Neuron (in vitro differentiated cells): ENCODE data around the gene SYNE2.
"Not testable (repeated sequence)": the region's sequence is repeated elsewhere in the genome, so short reads cannot be mapped to it uniquely, and the experiment has no call there.

ENCODE experiments used
- H2AFZ ChIP-seq: one replicate; pipeline ENCODE4 v1.6.1; 2013; ENCODE audit warnings: low read depth, mild to moderate bottlenecking, inconsistent platforms, low read length, moderate library complexity
- H3K27me3 ChIP-seq: one replicate; pipeline ENCODE4 v1.6.1; 2013; ENCODE audit warnings: low read length; ENCODE audit not compliant: insufficient read depth
- H3K36me3 ChIP-seq: one replicate; pipeline ENCODE4 v1.6.1; 2013; ENCODE audit warnings: low read length; ENCODE audit not compliant: insufficient read depth
- H3K4me1 ChIP-seq: one replicate; pipeline ENCODE4 v1.6.1; 2013; ENCODE audit warnings: low read length; ENCODE audit not compliant: insufficient read depth
- H3K4me3 ChIP-seq: 2 replicates; pipeline ENCODE4 v1.5.1; 2013; ENCODE audit warnings: mild to moderate bottlenecking, low read length, moderate library complexity
- H3K9me3 ChIP-seq: one replicate; pipeline ENCODE4 v1.6.1; 2013; ENCODE audit warnings: low read length

SYNE2 gene

GRCh38 chr14:63860146-63860545, 7.3 kb downstream of the SYNE2 start:
- peaks cover 6% of the 10 kb centered on the region for H3K4me1 ChIP-seq
- no peaks in the 10 kb centered on the region for H3K27me3 ChIP-seq
- no peak overlapping the region for H3K4me3 ChIP-seq
- no peaks in the 10 kb centered on the region for H3K9me3 ChIP-seq
- H3K36me3 ChIP-seq = peaks cover 2% of the 10 kb centered on the region
- H2AFZ ChIP-seq = no peak overlapping the region

- Histone ChIP-seq H3K9me3 (no peaks in the 10 kb centered on the region), H3K4me1 (no peaks in the 10 kb centered on the region), H2AFZ (no peak overlapping the region), H3K4me3 (no peak overlapping the region), H3K27me3 (no peaks in the 10 kb centered on the region), H3K36me3 (peaks cover 2% of the 10 kb centered on the region)
These were observed 9.4 kb downstream of the SYNE2 start for GRCh38 chr14:63862163-63862562.

- Histone ChIP-seq H3K36me3 (peaks cover 2% of the 10 kb centered on the region), H3K9me3 (no peaks in the 10 kb centered on the region), H3K4me1 (no peaks in the 10 kb centered on the region), H3K27me3 (no peaks in the 10 kb centered on the region), H2AFZ (no peak overlapping the region), H3K4me3 (no peak overlapping the region)
These were observed 10.2 kb downstream of the SYNE2 start for GRCh38 chr14:63863004-63863403.

- H3K9me3 ChIP-seq, H3K4me1 ChIP-seq, H3K27me3 ChIP-seq, H3K36me3 ChIP-seq, H3K4me3 ChIP-seq, H2AFZ ChIP-seq: not testable (repeated sequence)
These were observed 12.0 kb downstream of the SYNE2 start for GRCh38 chr14:63864775-63865174.

- H2AFZ ChIP-seq = no peak overlapping the region
- no peak overlapping the region for H3K4me3 ChIP-seq
- no peaks in the 10 kb centered on the region for H3K27me3 ChIP-seq
- H3K36me3 ChIP-seq = no peaks in the 10 kb centered on the region
- H3K9me3 ChIP-seq = no peaks in the 10 kb centered on the region
- no peaks in the 10 kb centered on the region for H3K4me1 ChIP-seq
These were observed 15.4 kb downstream of the SYNE2 start for GRCh38 chr14:63867933-63868921.

- H3K4me1 ChIP-seq = not testable (repeated sequence)
These were observed 17.3 kb downstream of the SYNE2 start for GRCh38 chr14:63869940-63870752.

GRCh38 chr14:63870753-63871037, 17.9 kb downstream of the SYNE2 start:
- not testable (repeated sequence) for H3K4me1 ChIP-seq, H3K36me3 ChIP-seq, H3K27me3 ChIP-seq

More at GRCh38 chr14:63869940-63870752, 17.3 kb downstream of the SYNE2 start:
- not testable (repeated sequence) for H3K4me3 ChIP-seq, H3K27me3 ChIP-seq, H2AFZ ChIP-seq, H3K36me3 ChIP-seq, H3K9me3 ChIP-seq

GRCh38 chr14:63874223-63874622, 21.4 kb downstream of the SYNE2 start:
- Histone ChIP-seq H3K4me1 (peaks cover 8% of the 10 kb centered on the region), H2AFZ (no peak overlapping the region), H3K27me3 (no peaks in the 10 kb centered on the region), H3K9me3 (no peaks in the 10 kb centered on the region), H3K4me3 (no peak overlapping the region), H3K36me3 (no peaks in the 10 kb centered on the region)

More at GRCh38 chr14:63870753-63871037, 17.9 kb downstream of the SYNE2 start:
- not testable (repeated sequence) for H3K9me3 ChIP-seq, H2AFZ ChIP-seq, H3K4me3 ChIP-seq

GRCh38 chr14:63875311-63875710, 22.5 kb downstream of the SYNE2 start:
- Histone ChIP-seq H3K4me1 (peaks cover 8% of the 10 kb centered on the region), H3K9me3 (no peaks in the 10 kb centered on the region), H3K27me3 (no peaks in the 10 kb centered on the region), H3K36me3 (no peaks in the 10 kb centered on the region), H3K4me3 (no peak overlapping the region), H2AFZ (no peak overlapping the region)

- Histone ChIP-seq H2AFZ (no peak overlapping the region), H3K4me3 (no peak overlapping the region)
These were observed 24.7 kb downstream of the SYNE2 start for GRCh38 chr14:63877550-63877939.

GRCh38 chr14:63878052-63878451, 25.2 kb downstream of the SYNE2 start:
- Histone ChIP-seq H3K4me3 (no peak overlapping the region), H2AFZ (no peak overlapping the region), H3K27me3 (no peaks in the 10 kb centered on the region), H3K36me3 (no peaks in the 10 kb centered on the region), H3K4me1 (peaks cover 8% of the 10 kb centered on the region), H3K9me3 (no peaks in the 10 kb centered on the region)

More at GRCh38 chr14:63877550-63877939, 24.7 kb downstream of the SYNE2 start:
- Histone ChIP-seq H3K9me3 (no peaks in the 10 kb centered on the region), H3K27me3 (no peaks in the 10 kb centered on the region), H3K36me3 (no peaks in the 10 kb centered on the region), H3K4me1 (peaks cover 8% of the 10 kb centered on the region)

- no peak overlapping the region for H3K4me3 ChIP-seq
- no peak overlapping the region for H2AFZ ChIP-seq
- H3K9me3 ChIP-seq = no peaks in the 10 kb centered on the region
- no peaks in the 10 kb centered on the region for H3K27me3 ChIP-seq
- H3K36me3 ChIP-seq = no peaks in the 10 kb centered on the region
- peaks cover 5% of the 10 kb centered on the region for H3K4me1 ChIP-seq
These were observed 26.0 kb downstream of the SYNE2 start for GRCh38 chr14:63878792-63879191.

- Histone ChIP-seq H3K4me3 (no peak overlapping the region), H3K9me3 (no peaks in the 10 kb centered on the region), H3K4me1 (no peaks in the 10 kb centered on the region), H3K36me3 (no peaks in the 10 kb centered on the region), H3K27me3 (no peaks in the 10 kb centered on the region), H2AFZ (no peak overlapping the region)
These were observed 29.1 kb downstream of the SYNE2 start for GRCh38 chr14:63881926-63882325.
